Caco-2 (cell line): ENCODE data around the gene CD99L2. TPM values are rescaled to one million over a fixed set of nuclear protein-coding genes. Genes with fewer than 3 reads are reported as not detected.

Experiments used
- BruUV-seq: library from RNA; stranded (reverse); fragments of 400-500 nt; replicated peaks from 2 replicates; lab custom pipeline; 2021; lab: Mats Ljungman, UMichigan
- CTCF ChIA-PET: fragments of 300-600 bp; sonication (Branson Sonifier 250); formaldehyde crosslinking; loops from one replicate; lab custom pipeline; 2022; ENCODE audit warnings: antibody characterized with exemption; lab: Charles Lee
- POLR2A ChIA-PET: fragments of 300-600 bp; sonication (Branson Sonifier 250); formaldehyde crosslinking; loops from one replicate; lab custom pipeline; 2022; ENCODE audit warnings: antibody characterized with exemption; lab: Charles Lee
- DNase-seq, 2 experiments: peaks; one replicate each; pipeline versions ENCODE4 v3.0.0 to v3.0.0-alpha.2; 2020 to 2022
- H3K27me3 ChIP-seq: replicated peaks from 2 replicates; pipeline ENCODE4 v1.6.0; 2011; ENCODE audit warnings: low read length; ENCODE audit not compliant: control insufficient read depth, insufficient read depth
- H3K36me3 ChIP-seq: 2 replicates; pipeline ENCODE4 v1.5.1; 2011; ENCODE audit warnings: low read length; ENCODE audit not compliant: control insufficient read depth, insufficient read depth
- H3K4me1 ChIP-seq: fragments of 250-450 bp; sonication (Bioruptor Pico); 2 replicates; pipeline ENCODE4 v1.5.1; 2020; ENCODE audit warnings: mild to moderate bottlenecking
- H3K4me3 ChIP-seq: 2 replicates; pipeline ENCODE4 v1.5.1; 2011; ENCODE audit warnings: low read depth, mild to moderate bottlenecking, control low read depth, low read length
- H3K9me3 ChIP-seq: fragments of 250-450 bp; sonication (Bioruptor Pico); 2 replicates; pipeline ENCODE4 v1.5.1; 2020; ENCODE audit warnings: mild to moderate bottlenecking, moderate library complexity
- H3K27ac Mint-ChIP-seq: one replicate; pipeline ENCODE4 v1.8.0; 2022; ENCODE audit warnings: mixed read lengths; ENCODE audit not compliant: unreplicated experiment
- H3K27me3 Mint-ChIP-seq: one replicate; pipeline ENCODE4 v1.8.0; 2022; ENCODE audit warnings: mixed read lengths; ENCODE audit not compliant: insufficient read depth, unreplicated experiment
- H3K36me3 Mint-ChIP-seq: one replicate; pipeline ENCODE4 v1.8.0; 2022; ENCODE audit warnings: mild to moderate bottlenecking, mixed read lengths; ENCODE audit not compliant: insufficient read depth, unreplicated experiment
- H3K4me1 Mint-ChIP-seq: one replicate; pipeline ENCODE4 v1.8.0; 2022; ENCODE audit warnings: low read depth, mixed read lengths; ENCODE audit not compliant: unreplicated experiment
- H3K4me3 Mint-ChIP-seq: one replicate; pipeline ENCODE4 v1.8.0; 2022; ENCODE audit warnings: mild to moderate bottlenecking, moderate library complexity, mixed read lengths; ENCODE audit not compliant: unreplicated experiment
- H3K9me3 Mint-ChIP-seq: one replicate; pipeline ENCODE4 v1.8.0; 2022; ENCODE audit warnings: mixed read lengths; ENCODE audit not compliant: unreplicated experiment
- CTCF ChIP-seq, 2 experiments: fragments of 200-600 bp in 1 of 2; IDR thresholded peaks; 1 replicate in 1 of 2; 2 replicates in 1 of 2; pipeline versions ENCODE4 v1.5.1 to v1.8.0; 2011 to 2022; ENCODE audit warnings: antibody characterized with exemption in 1 of 2, control low read depth in 1 of 2, inconsistent platforms in 1 of 2, low read depth in 1 of 2, low read length in 1 of 2, mild to moderate bottlenecking in 1 of 2, moderate library complexity in 1 of 2; ENCODE audit not compliant: insufficient read depth in 1 of 2, severe bottlenecking in 1 of 2, unreplicated experiment in 1 of 2
- intact Hi-C: fragments of 100-400 bp; cut with micrococcal nuclease; formaldehyde crosslinking; loops from one replicate; pipeline ENCODE4 v1.10.0; 2022; ENCODE audit not compliant: unreplicated experiment
- total RNA-seq: library from RNA; stranded (reverse); gene quantifications from 2 replicates; pipeline ENCODE4 v1.2.3, GENCODE V29; 2022

CD99L2 gene
- total RNA-seq, 1 experiment from 2014 or later, result 8.6 TPM

GRCh38 chrX:150774798-150775568 lies 123.5 kb downstream of the CD99L2 start:
- H3K36me3 ChIP-seq, result no peaks in the 10 kb centered on the region
- Mint-ChIP-seq H3K4me3 (no peak overlapping the region), H3K27me3 (no peaks in the 10 kb centered on the region), H3K27ac (no peak overlapping the region), H3K4me1 (no peaks in the 10 kb centered on the region), H3K9me3 (no peaks in the 10 kb centered on the region), H3K36me3 (no peaks in the 10 kb centered on the region)
- TF ChIP-seq CTCF (IDR thresholded peaks at IDR 0.05; ENCODE audit: insufficient read depth in 1 of 2, low read depth in 1 of 2, low read length in 1 of 2, severe bottlenecking in 1 of 2, unreplicated experiment in 1 of 2), result no peak
- no TSS peak for BruUV-seq
- ChIA-PET CTCF (no interaction called here), POLR2A (no interaction called here)
- no peaks in the 10 kb centered on the region for H3K4me1 ChIP-seq
- DNase-seq, result no peak
- intact Hi-C loops, result no loop called here
- no peaks in the 10 kb centered on the region for H3K27me3 ChIP-seq
- no peak overlapping the region for H3K4me3 ChIP-seq
- H3K9me3 ChIP-seq, result no peaks in the 10 kb centered on the region

- ChIA-PET POLR2A (no interaction called here), CTCF (no interaction called here)
- TF ChIP-seq CTCF (IDR thresholded peaks at IDR 0.05; ENCODE audit: insufficient read depth in 1 of 2, low read depth in 1 of 2, low read length in 1 of 2, severe bottlenecking in 1 of 2, unreplicated experiment in 1 of 2), result no peak
- H3K4me3 Mint-ChIP-seq, result no peak overlapping the region
- no peaks in the 10 kb centered on the region for H3K27me3 Mint-ChIP-seq
- H3K27ac Mint-ChIP-seq, result no peak overlapping the region
- H3K27me3 ChIP-seq, result no peaks in the 10 kb centered on the region
- no peaks in the 10 kb centered on the region for H3K36me3 Mint-ChIP-seq
- DNase-seq, result no peak
- H3K4me3 ChIP-seq, result no peak overlapping the region
- no peaks in the 10 kb centered on the region for H3K9me3 Mint-ChIP-seq
- intact Hi-C loops, result no loop called here
- H3K4me1 Mint-ChIP-seq, result no peaks in the 10 kb centered on the region
- no TSS peak for BruUV-seq
- H3K9me3 ChIP-seq, result no peaks in the 10 kb centered on the region
- H3K4me1 ChIP-seq, result no peaks in the 10 kb centered on the region
- H3K36me3 ChIP-seq, result no peaks in the 10 kb centered on the region
Observed at GRCh38 chrX:150773634-150774033, 124.8 kb downstream of the CD99L2 start.

- Mint-ChIP-seq H3K27ac (no peak overlapping the region), H3K4me1 (no peaks in the 10 kb centered on the region), H3K4me3 (no peak overlapping the region), H3K36me3 (no peaks in the 10 kb centered on the region), H3K9me3 (no peaks in the 10 kb centered on the region), H3K27me3 (no peaks in the 10 kb centered on the region)
- POLR2A ChIA-PET, result no interaction called here
- Histone ChIP-seq H3K4me3 (no peak overlapping the region), H3K27me3 (no peaks in the 10 kb centered on the region), H3K36me3 (no peaks in the 10 kb centered on the region), H3K9me3 (no peaks in the 10 kb centered on the region), H3K4me1 (no peaks in the 10 kb centered on the region)
- no TSS peak for BruUV-seq
- DNase-seq, result no peak
- intact Hi-C loops, result no loop called here
- CTCF ChIA-PET, result interaction anchor here (1.6 kb wide), 1 partner anchor 309 kb away, joined by 33 read pairs; no protein-coding TSS in a partner anchor
- TF ChIP-seq CTCF (IDR thresholded peaks at IDR 0.05; ENCODE audit: insufficient read depth in 1 of 2, low read depth in 1 of 2, low read length in 1 of 2, severe bottlenecking in 1 of 2, unreplicated experiment in 1 of 2), result no peak
Observed at GRCh38 chrX:150773117-150773516, 125.4 kb downstream of the CD99L2 start.
